Upper lobe of right lung (tissue), 1 donor: Measurements from ENCODE around the gene VPS11. TPM values are rescaled to one million over a fixed set of nuclear protein-coding genes. Genes with fewer than 3 reads are reported as not detected.

ENCODE experiments used
- ATAC-seq: fragments of 200-7000 bp; cut with Tn5 transposase; one replicate; pipeline ENCODE4 v1.9.1; 2020; ENCODE audit warnings: mild to moderate bottlenecking, moderate library complexity
- DNase-seq: peaks from one replicate; pipeline ENCODE4 v3.0.0-alpha.2; 2020
- H3K27ac ChIP-seq: fragments of 200-600 bp; one replicate; pipeline ENCODE4 v1.8.0; 2022
- H3K27me3 ChIP-seq: fragments of 200-600 bp; one replicate; pipeline ENCODE4 v1.8.0; 2022; ENCODE audit warnings: mild to moderate bottlenecking
- H3K36me3 ChIP-seq: fragments of 200-600 bp; one replicate; pipeline ENCODE4 v1.8.0; 2022
- H3K4me1 ChIP-seq: fragments of 200-600 bp; one replicate; pipeline ENCODE4 v1.8.0; 2022
- H3K4me3 ChIP-seq: fragments of 200-600 bp; one replicate; pipeline ENCODE4 v1.8.0; 2022; ENCODE audit warnings: mild to moderate bottlenecking
- H3K9me3 ChIP-seq: fragments of 200-600 bp; one replicate; pipeline ENCODE4 v1.8.0; 2022
- intact Hi-C: fragments of 100-400 bp; cut with DNase I; formaldehyde crosslinking; loops from one replicate; pipeline ENCODE4 v1.11.0; 2022
- total RNA-seq: library from RNA; stranded (reverse); fragmentation: NEBNext Ultra II Directional; extraction: Animal tissue kit (Norgen Biotek cat#: 25700); gene quantifications from one replicate; pipeline ENCODE4 v1.2.1, GENCODE V29; 2021
- TF ChIP-seq, protein P1 (sequence below): fragments of 200-600 bp; IDR thresholded peaks from one replicate; pipeline ENCODE4 v1.8.0; 2022; ENCODE audit warnings: antibody characterized with exemption
- donor health status: DM: no; HTN: yes; CAD: no; lungs with severe emphysema.

Gene VPS11
- total RNA-seq, 1 donor from 2014 or later, result 41.5 TPM

DNA sequence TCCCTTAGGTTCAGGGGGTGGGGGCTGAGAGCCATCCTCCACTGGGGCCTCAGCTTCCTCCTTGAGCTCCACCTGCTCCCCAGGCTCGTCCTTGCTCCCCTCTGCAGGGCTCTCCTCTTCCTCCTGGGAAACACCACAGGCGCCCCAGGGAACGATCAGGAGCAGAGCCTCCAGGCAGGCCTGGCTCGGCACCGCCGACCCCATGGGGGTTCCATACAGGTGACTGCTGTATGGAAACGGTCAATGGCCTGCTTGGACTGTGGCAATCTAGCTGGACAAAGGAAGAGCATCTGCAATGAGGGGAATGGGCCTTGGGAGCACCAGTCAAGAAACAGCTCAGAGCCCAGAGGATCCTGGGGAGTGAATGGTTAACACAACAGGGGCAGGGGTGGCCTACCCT lies 18.5 kb upstream of the VPS11 start:
- Histone ChIP-seq H3K4me3 (no peak overlapping the region), H3K36me3 (peaks cover 94% of the 10 kb centered on the region), H3K4me1 (no peaks in the 10 kb centered on the region), H3K27ac (no peak overlapping the region), H3K9me3 (no peaks in the 10 kb centered on the region), H3K27me3 (no peaks in the 10 kb centered on the region)
- TF ChIP-seq, protein P1, sequence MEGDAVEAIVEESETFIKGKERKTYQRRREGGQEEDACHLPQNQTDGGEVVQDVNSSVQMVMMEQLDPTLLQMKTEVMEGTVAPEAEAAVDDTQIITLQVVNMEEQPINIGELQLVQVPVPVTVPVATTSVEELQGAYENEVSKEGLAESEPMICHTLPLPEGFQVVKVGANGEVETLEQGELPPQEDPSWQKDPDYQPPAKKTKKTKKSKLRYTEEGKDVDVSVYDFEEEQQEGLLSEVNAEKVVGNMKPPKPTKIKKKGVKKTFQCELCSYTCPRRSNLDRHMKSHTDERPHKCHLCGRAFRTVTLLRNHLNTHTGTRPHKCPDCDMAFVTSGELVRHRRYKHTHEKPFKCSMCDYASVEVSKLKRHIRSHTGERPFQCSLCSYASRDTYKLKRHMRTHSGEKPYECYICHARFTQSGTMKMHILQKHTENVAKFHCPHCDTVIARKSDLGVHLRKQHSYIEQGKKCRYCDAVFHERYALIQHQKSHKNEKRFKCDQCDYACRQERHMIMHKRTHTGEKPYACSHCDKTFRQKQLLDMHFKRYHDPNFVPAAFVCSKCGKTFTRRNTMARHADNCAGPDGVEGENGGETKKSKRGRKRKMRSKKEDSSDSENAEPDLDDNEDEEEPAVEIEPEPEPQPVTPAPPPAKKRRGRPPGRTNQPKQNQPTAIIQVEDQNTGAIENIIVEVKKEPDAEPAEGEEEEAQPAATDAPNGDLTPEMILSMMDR, result no peak
- intact Hi-C loops, result no loop called here
- DNase-seq (no peak), ATAC-seq (no peak)

DNA sequence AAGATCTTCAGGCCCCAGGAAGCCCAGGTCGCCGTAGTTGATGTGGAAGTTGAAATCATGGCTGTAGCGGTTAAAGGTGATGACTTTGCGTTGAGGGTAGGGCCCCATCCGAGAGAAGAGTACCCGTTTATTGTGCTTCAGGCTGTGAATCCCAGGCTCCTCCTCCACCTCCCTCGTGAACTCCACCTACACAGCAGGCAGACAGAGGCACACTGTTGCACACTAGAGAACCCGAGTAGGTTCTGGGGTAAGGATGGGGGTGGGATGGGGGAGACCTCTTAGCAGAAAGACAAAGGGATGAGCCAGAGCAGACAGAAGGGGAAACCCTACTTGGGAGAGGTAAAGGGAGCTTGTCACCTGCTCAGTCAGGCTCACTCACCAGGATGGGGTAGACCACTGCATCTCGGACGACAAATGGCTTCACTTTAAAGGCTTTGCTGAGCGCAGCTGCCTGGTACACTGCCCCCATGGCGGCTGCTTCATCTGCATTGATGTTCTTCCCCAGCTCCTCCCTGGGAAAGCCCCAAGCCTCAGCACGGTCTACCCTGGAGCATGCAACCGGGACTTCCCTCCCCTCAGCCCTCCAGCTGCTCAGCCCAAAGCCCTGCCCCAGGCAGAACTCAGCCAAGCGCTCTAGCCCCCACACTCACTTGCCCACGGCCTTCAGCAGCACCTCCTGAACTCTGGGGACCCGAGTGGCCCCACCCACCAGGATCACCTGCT lies 16.0 kb upstream of the VPS11 start:
- Histone ChIP-seq H3K27me3 (no peaks in the 10 kb centered on the region), H3K9me3 (no peaks in the 10 kb centered on the region), H3K36me3 (peaks cover 88% of the 10 kb centered on the region), H3K4me3 (no peak overlapping the region), H3K4me1 (peaks cover 12% of the 10 kb centered on the region), H3K27ac (no peak overlapping the region)
- TF ChIP-seq, protein P1, result no peak
- intact Hi-C loops, result no loop called here
- ATAC-seq (no peak), DNase-seq (no peak)

DNA sequence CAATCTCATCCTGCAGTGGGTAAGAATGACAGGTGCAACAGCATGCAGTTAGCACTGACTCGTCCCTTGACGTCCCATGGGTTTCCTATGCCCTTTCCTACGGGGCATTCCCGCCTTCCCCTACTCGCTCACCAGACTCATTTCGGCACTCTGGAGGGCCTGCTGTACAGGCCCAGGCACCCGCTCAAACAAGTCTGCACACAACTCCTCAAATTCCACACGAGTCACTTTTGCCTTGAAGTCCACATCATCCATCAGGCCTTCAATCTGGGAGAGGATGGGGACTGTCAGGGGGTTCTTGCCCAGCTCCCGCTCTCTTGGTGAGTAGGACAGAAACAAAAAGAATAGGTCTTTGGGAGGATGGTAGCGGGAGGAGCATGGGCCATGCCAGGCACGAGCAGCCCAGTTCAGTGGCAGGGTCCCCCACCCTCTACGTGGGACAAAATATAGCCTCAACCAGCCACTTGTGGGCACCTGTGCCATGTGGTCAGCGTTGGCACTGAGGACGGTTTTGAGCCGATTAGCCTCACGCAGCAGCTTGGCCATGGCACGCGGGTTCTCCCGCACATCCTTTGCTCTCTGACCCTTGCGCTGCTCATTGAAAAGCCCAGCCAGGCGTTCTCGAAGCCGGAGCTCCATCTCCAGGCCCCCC lies 15.3 kb upstream of the VPS11 start:
- Histone ChIP-seq H3K4me3 (no peak overlapping the region), H3K27ac (no peak overlapping the region), H3K27me3 (no peaks in the 10 kb centered on the region), H3K9me3 (no peaks in the 10 kb centered on the region), H3K36me3 (peaks cover 81% of the 10 kb centered on the region), H3K4me1 (peaks cover 12% of the 10 kb centered on the region)
- intact Hi-C loops, result no loop called here
- ATAC-seq (no peak), DNase-seq (no peak)
- TF ChIP-seq, protein P1, result no peak

DNA sequence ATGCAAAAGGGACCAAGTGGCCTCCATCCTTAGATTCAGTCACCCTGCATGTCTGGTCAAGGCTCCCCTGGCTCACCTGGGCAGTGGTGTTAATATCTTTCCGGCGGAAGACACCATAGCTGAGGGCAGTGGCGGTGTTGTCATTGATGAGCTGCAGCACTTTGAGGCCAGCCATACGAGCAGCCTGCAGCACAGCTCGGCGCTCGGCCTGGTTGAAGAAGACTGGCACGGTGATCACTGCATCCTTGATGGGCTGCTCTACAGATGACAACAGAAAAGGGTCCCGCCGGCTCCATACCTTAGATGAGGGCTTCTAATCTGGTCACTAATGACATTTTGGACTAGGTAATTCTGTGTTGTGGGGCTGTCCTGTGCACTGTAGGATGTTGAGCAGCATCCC lies 13.2 kb upstream of the VPS11 start:
- Histone ChIP-seq H3K4me3 (no peak overlapping the region), H3K27me3 (no peaks in the 10 kb centered on the region), H3K27ac (no peak overlapping the region), H3K36me3 (peaks cover 60% of the 10 kb centered on the region), H3K4me1 (peaks cover 18% of the 10 kb centered on the region), H3K9me3 (no peaks in the 10 kb centered on the region)
- intact Hi-C loops, result no loop called here
- TF ChIP-seq, protein P1, result no peak
- ATAC-seq (no peak), DNase-seq (no peak)

DNA sequence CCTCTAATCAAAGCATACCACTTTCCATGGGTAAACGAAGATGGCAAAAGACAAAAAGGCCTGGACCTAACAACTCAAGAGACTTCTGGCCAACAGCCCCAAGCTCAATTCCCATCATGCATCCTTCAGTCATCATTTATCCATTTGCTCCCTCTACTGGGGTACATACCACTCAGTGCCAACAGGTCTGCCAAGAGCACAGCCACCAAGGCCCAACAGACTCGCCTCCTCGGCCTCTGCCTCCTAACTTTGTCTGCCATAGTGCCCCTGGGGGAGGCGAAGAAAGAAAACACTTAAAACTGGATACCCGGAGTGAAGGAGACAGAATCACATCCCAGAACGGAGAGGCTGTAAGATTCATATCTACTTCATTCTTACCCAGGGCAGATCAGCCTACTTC lies 11.7 kb upstream of the VPS11 start:
- Histone ChIP-seq H3K27me3 (no peaks in the 10 kb centered on the region), H3K4me1 (peaks cover 18% of the 10 kb centered on the region), H3K9me3 (no peaks in the 10 kb centered on the region), H3K36me3 (peaks cover 45% of the 10 kb centered on the region), H3K27ac (no peak overlapping the region), H3K4me3 (peak overlapping the region; percentile 82)
- TF ChIP-seq, protein P1, result no peak
- ATAC-seq, result no peak
- intact Hi-C loops, result no loop called here
- DNase-seq, result no peak
